NCI-H460 (cell line): ENCODE measurements around the gene ZBTB7A. TPM values are rescaled to one million over a fixed set of nuclear protein-coding genes. Genes with fewer than 3 reads are reported as not detected.
A peak's percentile ranks its signal among the peaks of the same experiment; 100 is the strongest.
"Not testable (repeated sequence)": the region's sequence is repeated elsewhere in the genome, so short reads cannot be mapped to it uniquely, and the experiment has no call there.

ENCODE experiments used
- DNase-seq: peaks from one replicate; pipeline ENCODE4 v3.0.0-alpha.2; 2016; ENCODE audit warnings: low read depth; ENCODE audit errors: extremely low read depth
- total RNA-seq: library from RNA; depleted of rRNA; stranded (reverse); fragments of >200 nt; shearing (Covaris generic); gene quantifications from 2 replicates; pipeline ENCODE4 v1.2.3, GENCODE V29; 2014

The ZBTB7A gene
- total RNA-seq, 1 experiment from 2014 or later: 12.2 TPM

- DNase-seq: no peak
Observed at GRCh38 chr19:4018775-4019504, 47.8 kb downstream of the ZBTB7A start.

GRCh38 chr19:4018140-4018613 lies 48.5 kb downstream of the ZBTB7A start:
- DNase-seq: no peak

- DNase-seq: no peak
Observed at GRCh38 chr19:4016903-4017638, 49.6 kb downstream of the ZBTB7A start.

- no peak for DNase-seq
Observed at GRCh38 chr19:4016486-4016885, 50.2 kb downstream of the ZBTB7A start.

GRCh38 chr19:4015705-4016402 lies 50.8 kb downstream of the ZBTB7A start:
- no peak for DNase-seq

- DNase-seq: no peak
Observed at GRCh38 chr19:4014541-4015491, 51.9 kb downstream of the ZBTB7A start.

- no peak for DNase-seq
Observed at GRCh38 chr19:4013886-4014540, 52.7 kb downstream of the ZBTB7A start.

- no peak for DNase-seq
Observed at GRCh38 chr19:4012975-4013634, 53.6 kb downstream of the ZBTB7A start.

- DNase-seq: no peak
Observed at GRCh38 chr19:4012092-4012974, 54.4 kb downstream of the ZBTB7A start.

GRCh38 chr19:4011430-4011829 lies 55.3 kb downstream of the ZBTB7A start:
- not testable (repeated sequence) for DNase-seq

- no peak for DNase-seq
Observed at GRCh38 chr19:4010808-4011110, 55.9 kb downstream of the ZBTB7A start.

GRCh38 chr19:4009990-4010807 lies 56.5 kb downstream of the ZBTB7A start:
- DNase-seq: no peak

GRCh38 chr19:4007836-4008539 lies 58.7 kb downstream of the ZBTB7A start:
- DNase-seq: no peak

- peak; percentile 87 for DNase-seq
Observed at GRCh38 chr19:4007021-4007835, 59.5 kb downstream of the ZBTB7A start, which contains the start of gene PIAS4. PIAS4 (plus strand) TSS chr19:4007736; CDS start chr19:4007761, 25 bp downstream.

GRCh38 chr19:4005436-4005835 lies 61.3 kb downstream of the ZBTB7A start:
- not testable (repeated sequence) for DNase-seq

- not testable (repeated sequence) for DNase-seq
Observed at GRCh38 chr19:4000798-4001197, 65.9 kb downstream of the ZBTB7A start.
